Transverse colon (tissue), 4 donors: ENCODE measurements around the gene BTBD10. TPM values are rescaled to one million over a fixed set of nuclear protein-coding genes. Genes with fewer than 3 reads are reported as not detected.

Experiments used
- DNase-seq: peaks from one replicate; pipeline ENCODE4 v3.0.0-alpha.2; 2019
- H3K27ac ChIP-seq, 4 donors: fragments of 200-600 bp; sonication (generic); 2 replicates each; pipeline ENCODE4 v1.5.1; 2016 to 2018; ENCODE audit warnings: inconsistent platforms in 4 of 4
- H3K27me3 ChIP-seq: fragments of 200-600 bp; sonication (generic); 2 replicates; pipeline ENCODE4 v1.5.1; 2017; ENCODE audit warnings: inconsistent platforms
- H3K36me3 ChIP-seq, 4 donors: fragments of 200-600 bp; sonication (generic); 2 replicates each; pipeline ENCODE4 v1.5.1; 2017 to 2019; ENCODE audit warnings: inconsistent platforms in 4 of 4
- H3K4me1 ChIP-seq, 4 donors: fragments of 200-600 bp; sonication (generic); 2 replicates each; pipeline ENCODE4 v1.5.1; 2017 to 2020; ENCODE audit warnings: inconsistent platforms in 4 of 4
- H3K4me3 ChIP-seq, 4 donors: fragments of 200-600 bp; sonication (generic); 1 replicate in 1 of 4; 2 replicates in 3 of 4; pipeline versions ENCODE4 v1.5.1 to v1.6.1; 2017 to 2019; ENCODE audit warnings: inconsistent platforms in 4 of 4
- H3K9me3 ChIP-seq, 2 donors: fragments of 200-600 bp; sonication (generic); 2 replicates each; pipeline ENCODE4 v1.5.1; 2017 to 2019; ENCODE audit warnings: inconsistent platforms in 2 of 2
- EP300 ChIP-seq: sonication (generic); formaldehyde crosslinking; IDR thresholded peaks from one replicate; pipeline ENCODE4 v1.6.1; 2017; ENCODE audit warnings: antibody characterized with exemption, low read depth
- POLR2A ChIP-seq: fragments of 450-650 bp; IDR thresholded peaks from one replicate; pipeline ENCODE4 v1.6.1; 2016; ENCODE audit warnings: antibody characterized with exemption, mild to moderate bottlenecking, moderate library complexity
- POLR2AphosphoS5 ChIP-seq, 3 donors: sonication (generic); formaldehyde crosslinking; IDR thresholded peaks; one replicate each; pipeline ENCODE4 v1.6.1; 2016; ENCODE audit warnings: antibody characterized with exemption in 3 of 3
- WGBS, 2 donors: methylation state at CpG; one replicate each; pipeline ENCODE4 v1.1.5; 2018; ENCODE audit warnings: low coverage in 1 of 2; 5-methylcytosine and 5-hydroxymethylcytosine counted together
- in situ Hi-C, 4 donors: fragments of 200-750 bp; cut with MboI; loops; one replicate each; pipeline versions ENCODE4 v1.15.0 to v1.15.1; 2017; ENCODE audit warnings: low sequenced_read_pairs in 3 of 4, low pct_ligation_motif_present in 1 of 4, low pct_unique_long_range_greater_than_20kb in 1 of 4
- intact Hi-C: fragments of 100-400 bp; cut with DNase I; formaldehyde crosslinking; loops from one replicate; pipeline ENCODE4 v1.15.1; 2023; ENCODE audit warnings: low total_unique reads
- total RNA-seq, 4 donors: library from RNA; depleted of rRNA; stranded (reverse); fragments of >200 nt; gene quantifications; one replicate each; pipeline ENCODE4 v1.1.0, GENCODE V29; 2016
- TF ChIP-seq, protein P1 (sequence below), 5 experiments: fragments of 200-600 bp in 3 of 5; fragments of 450-650 bp in 2 of 5; sonication (generic) in 3 of 5; IDR thresholded peaks; 1 replicate in 2 of 5; 2 replicates in 3 of 5; pipeline ENCODE4 v1.5.1; 2016 to 2017; ENCODE audit warnings: antibody characterized with exemption in 5 of 5, inconsistent platforms in 3 of 5, mild to moderate bottlenecking in 2 of 5, moderate library complexity in 1 of 5

BTBD10 gene
- total RNA-seq, 4 donors from 2014 or later: 9.0 to 39.9 (median 32.9) TPM

DNA sequence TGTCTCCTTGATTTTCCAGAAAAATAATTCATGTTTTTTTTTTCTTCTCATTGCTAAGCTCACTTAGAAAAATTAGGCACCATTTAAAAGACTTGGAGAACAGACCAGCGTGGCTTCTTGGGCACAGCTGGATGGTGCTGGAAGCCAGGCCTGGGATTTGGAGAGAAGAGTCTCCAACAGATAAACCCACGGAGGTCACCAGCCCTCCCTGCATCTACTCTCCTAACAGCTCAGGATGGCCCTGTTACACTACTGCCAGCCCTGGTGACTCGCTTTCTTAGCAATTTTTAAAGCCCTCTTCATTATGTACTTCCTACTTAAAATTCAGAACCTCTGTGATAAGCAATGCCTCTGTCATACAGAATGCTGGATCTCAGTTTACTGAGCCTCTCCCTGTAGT lies 31.0 kb upstream of the BTBD10 start:
- H3K4me3 ChIP-seq: no peak overlapping the region
- no peaks in the 10 kb centered on the region for H3K4me1 ChIP-seq
- intact Hi-C loops: no loop called here
- H3K27ac ChIP-seq: no peak overlapping the region
- no peaks in the 10 kb centered on the region for H3K27me3 ChIP-seq
- no peak for TF ChIP-seq POLR2AphosphoS5 (IDR thresholded peaks at IDR 0.05)
- TF ChIP-seq EP300: no peak
- TF ChIP-seq, protein P1, sequence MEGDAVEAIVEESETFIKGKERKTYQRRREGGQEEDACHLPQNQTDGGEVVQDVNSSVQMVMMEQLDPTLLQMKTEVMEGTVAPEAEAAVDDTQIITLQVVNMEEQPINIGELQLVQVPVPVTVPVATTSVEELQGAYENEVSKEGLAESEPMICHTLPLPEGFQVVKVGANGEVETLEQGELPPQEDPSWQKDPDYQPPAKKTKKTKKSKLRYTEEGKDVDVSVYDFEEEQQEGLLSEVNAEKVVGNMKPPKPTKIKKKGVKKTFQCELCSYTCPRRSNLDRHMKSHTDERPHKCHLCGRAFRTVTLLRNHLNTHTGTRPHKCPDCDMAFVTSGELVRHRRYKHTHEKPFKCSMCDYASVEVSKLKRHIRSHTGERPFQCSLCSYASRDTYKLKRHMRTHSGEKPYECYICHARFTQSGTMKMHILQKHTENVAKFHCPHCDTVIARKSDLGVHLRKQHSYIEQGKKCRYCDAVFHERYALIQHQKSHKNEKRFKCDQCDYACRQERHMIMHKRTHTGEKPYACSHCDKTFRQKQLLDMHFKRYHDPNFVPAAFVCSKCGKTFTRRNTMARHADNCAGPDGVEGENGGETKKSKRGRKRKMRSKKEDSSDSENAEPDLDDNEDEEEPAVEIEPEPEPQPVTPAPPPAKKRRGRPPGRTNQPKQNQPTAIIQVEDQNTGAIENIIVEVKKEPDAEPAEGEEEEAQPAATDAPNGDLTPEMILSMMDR (IDR thresholded peaks at IDR 0.05): no peak
- TF ChIP-seq POLR2A: no peak
- in situ Hi-C loops: no loop called here
- 60% methylated on average over 2 to 3 of the region's 3 CpGs for WGBS, 2 donors
- H3K36me3 ChIP-seq: no peaks in the 10 kb centered on the region
- DNase-seq: no peak
- no peaks in the 10 kb centered on the region for H3K9me3 ChIP-seq

DNA sequence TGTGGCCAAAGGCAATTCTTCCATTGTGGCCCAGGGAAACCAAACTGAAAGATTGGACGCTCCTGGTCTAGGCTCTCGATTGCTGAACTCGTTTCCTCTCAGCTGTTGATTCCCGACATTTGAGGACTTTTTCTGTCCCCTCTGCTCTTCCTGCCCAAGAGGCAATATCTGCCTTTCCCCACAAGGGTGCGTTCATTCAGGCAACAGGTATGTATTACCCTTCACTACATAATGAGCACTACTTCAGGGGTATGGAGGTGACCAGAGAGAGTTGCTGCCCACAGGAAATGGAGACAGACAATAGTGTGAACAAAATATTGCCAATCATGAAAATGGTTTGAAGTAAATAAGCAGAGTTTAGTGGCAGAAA lies 24.6 kb upstream of the BTBD10 start:
- no peak for TF ChIP-seq POLR2A
- TF ChIP-seq, protein P1 (IDR thresholded peaks at IDR 0.05): peak in 2 of 5 experiments; percentile 30 to 31
- TF ChIP-seq POLR2AphosphoS5 (IDR thresholded peaks at IDR 0.05): no peak
- no peak for TF ChIP-seq EP300
- H3K27me3 ChIP-seq: no peaks in the 10 kb centered on the region
- H3K4me3 ChIP-seq: no peak overlapping the region
- 40 to 64% methylated on average over 3 to 5 of the region's 5 CpGs for WGBS, 2 donors
- DNase-seq: no peak
- H3K36me3 ChIP-seq: no peaks in the 10 kb centered on the region
- intact Hi-C loops: no loop called here
- in situ Hi-C loops: no loop called here
- H3K4me1 ChIP-seq: no peaks in the 10 kb centered on the region
- H3K27ac ChIP-seq: no peak overlapping the region
- no peaks in the 10 kb centered on the region for H3K9me3 ChIP-seq

DNA sequence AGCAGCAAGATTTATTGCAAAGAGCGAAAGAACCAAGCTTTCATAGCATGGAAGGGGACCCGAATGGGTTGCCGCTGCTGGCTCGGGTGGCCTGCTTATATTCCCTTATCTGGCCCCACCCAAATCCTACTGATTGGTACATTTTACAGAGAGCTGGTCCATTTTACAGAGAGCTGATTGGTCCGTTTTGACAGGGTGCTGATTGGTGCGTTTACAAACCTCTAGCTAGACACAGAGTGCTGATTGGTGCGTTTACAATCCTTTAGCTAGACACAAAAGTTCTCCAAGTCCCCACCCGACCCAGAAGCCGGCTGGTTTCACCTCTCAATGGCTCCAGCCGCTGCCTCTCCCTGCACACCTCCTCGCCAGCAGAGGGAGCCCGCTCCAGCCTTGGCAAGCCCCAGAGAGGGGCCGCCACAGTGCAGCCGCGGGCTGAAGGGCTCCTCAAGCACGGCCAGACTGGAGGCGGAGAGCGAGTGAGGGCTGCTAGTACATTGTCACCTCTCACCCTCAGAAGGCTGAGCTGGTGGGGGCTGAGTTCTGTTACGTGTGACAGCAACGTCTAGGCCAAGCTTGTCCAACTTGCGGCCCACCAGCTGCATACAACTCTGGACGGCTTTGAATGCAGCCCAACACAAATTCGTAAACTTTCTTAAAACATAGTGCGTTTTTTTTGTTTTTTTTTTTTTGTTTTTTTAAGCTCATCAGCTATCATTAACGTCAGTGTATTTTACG lies 24.1 kb upstream of the BTBD10 start:
- H3K4me3 ChIP-seq: no peak overlapping the region
- in situ Hi-C loops: no loop called here
- H3K27me3 ChIP-seq: no peaks in the 10 kb centered on the region
- peak; percentile 57 for DNase-seq
- H3K36me3 ChIP-seq: no peaks in the 10 kb centered on the region
- no peaks in the 10 kb centered on the region for H3K9me3 ChIP-seq
- no peak overlapping the region for H3K27ac ChIP-seq
- H3K4me1 ChIP-seq: no peaks in the 10 kb centered on the region
- TF ChIP-seq, protein P1 (IDR thresholded peaks at IDR 0.05): peak in 4 of 5 experiments; percentile 11 to 27 (median 18)
- no peak for TF ChIP-seq POLR2AphosphoS5 (IDR thresholded peaks at IDR 0.05)
- WGBS, 2 donors: 52 to 64% methylated on average over 10 to 26 of the region's 26 CpGs
- intact Hi-C loops: no loop called here

DNA sequence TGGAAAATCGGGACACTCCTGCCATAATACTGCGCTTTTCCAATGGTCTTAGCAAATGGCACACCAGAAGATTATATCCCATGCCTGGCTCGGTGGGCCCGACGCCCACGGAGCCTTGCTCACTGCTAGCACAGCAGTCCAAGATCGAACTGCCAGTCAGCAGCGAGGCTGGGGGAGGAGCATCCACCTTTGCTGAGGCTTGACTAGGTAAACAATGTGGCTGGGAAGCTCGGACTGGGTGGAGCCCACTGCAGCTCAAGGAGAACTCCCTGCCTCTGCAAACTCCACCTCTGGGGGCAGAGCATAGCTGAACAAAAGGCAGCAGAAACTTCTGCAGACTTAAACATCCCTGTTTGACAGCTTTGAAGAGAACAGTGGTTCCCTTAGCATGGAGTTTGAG lies 17.2 kb upstream of the BTBD10 start:
- WGBS, 2 donors: 87% methylated on average over 9 of the region's 9 CpGs; no CpG with 5 or more reads in 1 of the 2 donors
- no peaks in the 10 kb centered on the region for H3K36me3 ChIP-seq
- no peaks in the 10 kb centered on the region for H3K27me3 ChIP-seq
- H3K9me3 ChIP-seq: no peaks in the 10 kb centered on the region
- TF ChIP-seq, protein P1 (IDR thresholded peaks at IDR 0.05): no peak
- TF ChIP-seq POLR2AphosphoS5 (IDR thresholded peaks at IDR 0.05) (no peak), EP300 (no peak), POLR2A (no peak)
- H3K27ac ChIP-seq: no peak overlapping the region
- intact Hi-C loops (no loop called here), in situ Hi-C loops (no loop called here)
- no peak for DNase-seq
- no peaks in the 10 kb centered on the region for H3K4me1 ChIP-seq
- H3K4me3 ChIP-seq: no peak overlapping the region
